Measurements from ENCODE around the gene CDH22. TPM values are rescaled to one million over a fixed set of nuclear protein-coding genes. Genes with fewer than 3 reads are reported as not detected.
A peak's percentile ranks its signal among the peaks of the same experiment; 100 is the strongest.

CDH22 gene
- total and polyA plus RNA-seq, 2 donors (not counting 1 experiment from before 2014, with no cell fraction given), result not detected

DNA sequence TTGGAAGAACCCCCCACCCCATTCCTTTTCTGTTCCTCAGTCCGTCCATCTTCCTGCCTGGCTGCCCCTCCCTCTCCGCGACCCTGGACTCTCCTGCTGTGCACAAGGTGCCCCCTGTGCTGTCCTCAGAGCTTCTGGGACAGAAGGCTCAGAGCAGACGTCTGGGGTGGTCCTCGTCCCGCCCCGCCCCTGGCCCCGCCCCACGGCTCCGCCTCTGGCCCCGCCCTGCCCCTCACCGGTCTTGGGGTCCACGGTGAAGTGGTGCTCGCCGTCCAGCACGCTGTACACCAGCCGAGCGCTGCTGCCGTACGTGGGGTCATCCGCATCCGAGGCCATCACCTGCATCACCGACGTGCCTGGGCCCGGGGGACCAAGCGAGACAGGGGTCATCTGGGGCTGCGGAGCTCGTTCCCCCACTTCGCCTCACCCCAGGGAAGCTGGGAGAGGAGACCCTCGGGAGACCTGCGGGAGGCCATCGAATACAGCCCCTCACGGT lies 81.0 kb downstream of the CDH22 start:
- H3K9ac ChIP-seq (ENCODE audit: insufficient read depth, low read length), result no peak overlapping the region
- TF ChIP-seq EZH2 (IDR thresholded peaks at IDR 0.05; ENCODE audit: low read length, missing control alignments), result no peak
- TF ChIP-seq, protein P1, sequence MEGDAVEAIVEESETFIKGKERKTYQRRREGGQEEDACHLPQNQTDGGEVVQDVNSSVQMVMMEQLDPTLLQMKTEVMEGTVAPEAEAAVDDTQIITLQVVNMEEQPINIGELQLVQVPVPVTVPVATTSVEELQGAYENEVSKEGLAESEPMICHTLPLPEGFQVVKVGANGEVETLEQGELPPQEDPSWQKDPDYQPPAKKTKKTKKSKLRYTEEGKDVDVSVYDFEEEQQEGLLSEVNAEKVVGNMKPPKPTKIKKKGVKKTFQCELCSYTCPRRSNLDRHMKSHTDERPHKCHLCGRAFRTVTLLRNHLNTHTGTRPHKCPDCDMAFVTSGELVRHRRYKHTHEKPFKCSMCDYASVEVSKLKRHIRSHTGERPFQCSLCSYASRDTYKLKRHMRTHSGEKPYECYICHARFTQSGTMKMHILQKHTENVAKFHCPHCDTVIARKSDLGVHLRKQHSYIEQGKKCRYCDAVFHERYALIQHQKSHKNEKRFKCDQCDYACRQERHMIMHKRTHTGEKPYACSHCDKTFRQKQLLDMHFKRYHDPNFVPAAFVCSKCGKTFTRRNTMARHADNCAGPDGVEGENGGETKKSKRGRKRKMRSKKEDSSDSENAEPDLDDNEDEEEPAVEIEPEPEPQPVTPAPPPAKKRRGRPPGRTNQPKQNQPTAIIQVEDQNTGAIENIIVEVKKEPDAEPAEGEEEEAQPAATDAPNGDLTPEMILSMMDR (conservative IDR thresholded peaks at IDR 0.05 in 1 of 2, IDR thresholded peaks at IDR 0.05 in 1 of 2; ENCODE audit: low read depth in 1 of 2, low read length in 2 of 2), result no peak
- H3K27me3 ChIP-seq (ENCODE audit: control insufficient read depth, insufficient read depth, low read length), result peaks cover 5% of the 10 kb centered on the region
- no peak overlapping the region for H3K4me3 ChIP-seq (replicated peaks in 1 of 4; ENCODE audit: control extremely low read depth in 1 of 4, insufficient read depth in 1 of 4, low read depth in 3 of 4, low read length in 4 of 4)
- DNase-seq (ENCODE audit: low read depth in 2 of 2), result no peak
- no peaks in the 10 kb centered on the region for H3K36me3 ChIP-seq (ENCODE audit: control insufficient read depth, insufficient read depth, low read length)
- H3K27ac ChIP-seq (ENCODE audit: insufficient read depth, low read length), result no peak overlapping the region
- H3K4me1 ChIP-seq (ENCODE audit: control insufficient read depth, extremely low read depth, insufficient read depth, low read length), result no peaks in the 10 kb centered on the region
- no peaks in the 10 kb centered on the region for H3K79me2 ChIP-seq (ENCODE audit: control insufficient read depth, insufficient read depth, low read length)
- no peak overlapping the region for H2AFZ ChIP-seq (ENCODE audit: low read length)
- no peaks in the 10 kb centered on the region for H3K9me3 ChIP-seq (ENCODE audit: control insufficient read depth, insufficient read depth, low read depth, low read length)
- no peaks in the 10 kb centered on the region for H4K20me1 ChIP-seq (ENCODE audit: control insufficient read depth, extremely low read depth, insufficient read depth, low read length)
- H3K4me2 ChIP-seq (ENCODE audit: extremely low read depth, insufficient read depth, low read length), result no peak overlapping the region

DNA sequence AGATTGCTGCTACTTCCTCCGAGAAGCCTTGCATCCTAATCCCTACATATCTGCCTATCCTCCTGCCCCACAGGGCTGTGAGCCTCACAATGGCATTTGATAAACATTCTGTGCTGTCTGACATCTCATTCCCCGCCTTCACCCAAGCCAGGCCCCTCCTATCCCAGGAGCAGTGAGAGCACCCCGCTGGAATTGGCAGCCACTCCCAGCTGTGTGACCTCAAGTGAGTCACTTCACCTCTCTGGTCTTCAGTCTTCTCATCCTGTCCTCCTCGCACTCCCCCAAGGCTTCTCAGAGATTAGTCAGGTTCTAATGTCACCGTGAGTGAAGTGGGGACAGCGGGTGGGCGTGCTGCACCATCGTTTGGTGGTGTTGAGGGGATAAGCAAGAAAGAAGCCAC lies 81.7 kb downstream of the CDH22 start:
- Histone ChIP-seq H3K4me3 (replicated peaks in 1 of 4; ENCODE audit: control extremely low read depth in 1 of 4, insufficient read depth in 1 of 4, low read depth in 3 of 4, low read length in 4 of 4) (no peak overlapping the region), H3K9ac (ENCODE audit: insufficient read depth, low read length) (no peak overlapping the region), H3K27ac (ENCODE audit: insufficient read depth, low read length) (no peak overlapping the region), H3K27me3 (ENCODE audit: control insufficient read depth, insufficient read depth, low read length) (peaks cover 5% of the 10 kb centered on the region), H3K9me3 (ENCODE audit: control insufficient read depth, insufficient read depth, low read depth, low read length) (no peaks in the 10 kb centered on the region), H3K36me3 (ENCODE audit: control insufficient read depth, insufficient read depth, low read length) (no peaks in the 10 kb centered on the region), H3K79me2 (ENCODE audit: control insufficient read depth, insufficient read depth, low read length) (no peaks in the 10 kb centered on the region), H3K4me1 (ENCODE audit: control insufficient read depth, extremely low read depth, insufficient read depth, low read length) (no peaks in the 10 kb centered on the region), H2AFZ (ENCODE audit: low read length) (no peak overlapping the region), H3K4me2 (ENCODE audit: extremely low read depth, insufficient read depth, low read length) (no peak overlapping the region), H4K20me1 (ENCODE audit: control insufficient read depth, extremely low read depth, insufficient read depth, low read length) (no peaks in the 10 kb centered on the region)
- TF ChIP-seq, protein P1 (conservative IDR thresholded peaks at IDR 0.05 in 1 of 2, IDR thresholded peaks at IDR 0.05 in 1 of 2; ENCODE audit: low read depth in 1 of 2, low read length in 2 of 2), result no peak
- no peak for TF ChIP-seq EZH2 (IDR thresholded peaks at IDR 0.05; ENCODE audit: low read length, missing control alignments)
- DNase-seq (ENCODE audit: low read depth in 2 of 2), result peak; percentile 5 to 12

DNA sequence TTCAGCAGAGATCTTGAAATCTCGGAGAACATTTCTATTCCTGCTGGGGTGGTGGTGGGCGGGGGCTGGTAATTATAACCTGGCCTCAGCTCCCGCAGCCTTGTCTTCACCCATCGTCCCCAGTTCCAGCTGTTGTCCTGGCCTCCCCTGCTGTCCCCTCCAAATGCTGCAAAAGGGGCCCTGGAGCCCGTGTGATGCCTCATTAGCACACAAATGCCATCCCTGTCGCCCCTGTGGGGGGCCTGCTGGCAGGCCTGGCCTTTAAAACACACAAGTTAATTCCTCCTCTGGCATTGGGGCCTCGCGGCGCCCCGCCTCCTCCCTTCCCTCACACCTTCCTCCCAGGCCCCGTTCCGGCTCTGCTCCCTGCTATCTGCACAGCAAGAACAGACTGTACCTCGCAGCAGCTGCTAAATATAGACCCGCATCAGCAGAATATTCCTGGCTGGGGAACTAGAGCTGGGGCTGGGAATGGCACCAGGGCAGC lies 85.7 kb downstream of the CDH22 start:
- Histone ChIP-seq H3K4me1 (ENCODE audit: control insufficient read depth, extremely low read depth, insufficient read depth, low read length) (no peaks in the 10 kb centered on the region), H3K36me3 (ENCODE audit: control insufficient read depth, insufficient read depth, low read length) (no peaks in the 10 kb centered on the region), H3K4me2 (ENCODE audit: extremely low read depth, insufficient read depth, low read length) (no peak overlapping the region), H3K4me3 (replicated peaks in 1 of 4; ENCODE audit: control extremely low read depth in 1 of 4, insufficient read depth in 1 of 4, low read depth in 3 of 4, low read length in 4 of 4) (no peak overlapping the region), H4K20me1 (ENCODE audit: control insufficient read depth, extremely low read depth, insufficient read depth, low read length) (no peaks in the 10 kb centered on the region), H3K27ac (ENCODE audit: insufficient read depth, low read length) (no peak overlapping the region), H3K9me3 (ENCODE audit: control insufficient read depth, insufficient read depth, low read depth, low read length) (no peaks in the 10 kb centered on the region), H2AFZ (ENCODE audit: low read length) (no peak overlapping the region), H3K79me2 (ENCODE audit: control insufficient read depth, insufficient read depth, low read length) (no peaks in the 10 kb centered on the region), H3K9ac (ENCODE audit: insufficient read depth, low read length) (no peak overlapping the region), H3K27me3 (ENCODE audit: control insufficient read depth, insufficient read depth, low read length) (peaks cover 5% of the 10 kb centered on the region)
- TF ChIP-seq, protein P1 (conservative IDR thresholded peaks at IDR 0.05 in 1 of 2, IDR thresholded peaks at IDR 0.05 in 1 of 2; ENCODE audit: low read depth in 1 of 2, low read length in 2 of 2), result no peak
- no peak for TF ChIP-seq EZH2 (IDR thresholded peaks at IDR 0.05; ENCODE audit: low read length, missing control alignments)
- DNase-seq (ENCODE audit: low read depth in 2 of 2), result no peak
